ENCODE measurements around the gene CWC15. TPM values are rescaled to one million over a fixed set of nuclear protein-coding genes. Genes with fewer than 3 reads are reported as not detected.

CWC15 gene
- total and polyA plus RNA-seq, 9 of the 15 experiments (the other 6 are each of a cell fraction or from before 2014, with no cell fraction given): 47.3 to 168 (median 89.2) TPM

DNA sequence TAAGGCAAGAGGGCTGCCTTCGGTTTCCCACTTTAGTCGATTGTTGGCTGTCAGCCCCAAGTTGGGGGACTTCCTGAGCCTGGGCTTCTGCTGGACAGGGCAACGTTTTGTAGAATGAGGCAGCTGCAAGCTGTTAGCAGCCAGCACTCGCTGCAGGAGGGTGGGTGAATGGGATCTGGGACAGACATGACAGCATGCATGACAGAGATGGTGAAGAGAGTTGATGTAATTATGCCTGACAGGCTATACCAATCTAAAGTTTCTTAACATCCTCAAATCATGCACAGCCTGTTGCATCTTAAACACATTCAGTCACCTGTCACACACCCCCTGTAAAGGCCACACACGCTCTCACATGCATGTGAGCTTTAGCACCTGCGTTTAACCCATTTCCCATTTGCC lies 49.2 kb downstream of the CWC15 start:
- BruUV-seq (replicated peaks): no TSS peak
- ChIA-PET CTCF (ENCODE audit: low intra/inter-chr PET ratio) (no interaction called here), POLR2A (no interaction called here)
- intact Hi-C loops (cut with micrococcal nuclease) (no loop called here), in situ Hi-C loops (cut with MboI) (no loop called here)
- H3K4me1 ChIP-seq (replicated peaks in 1 of 2; ENCODE audit: control insufficient read depth in 2 of 2, insufficient read depth in 2 of 2, low read length in 2 of 2): no peaks in the 10 kb centered on the region; a peak in 1 of 5 replicates
- H3K9ac ChIP-seq (ENCODE audit: insufficient read depth in 1 of 2, low read depth in 2 of 2, low read length in 2 of 2): no peak overlapping the region
- no peak for DNase-seq (ENCODE audit: extremely low read depth in 1 of 4, low spot score in 3 of 4)
- peaks cover 3 to 8% of the 10 kb centered on the region in 2 experiments; a peak in 1 of 5 replicates for H3K27me3 ChIP-seq (ENCODE audit: control insufficient read depth in 2 of 2, insufficient read depth in 2 of 2, low read length in 2 of 2)
- TF ChIP-seq SMARCA4 (IDR thresholded peaks at IDR 0.05) (no peak), HMGN3 (IDR thresholded peaks at IDR 0.05; ENCODE audit: borderline replicate concordance, extremely low read depth, insufficient read length, low read depth, low read length) (no peak), FOXK2 (conservative IDR thresholded peaks at IDR 0.05 in 1 of 2, IDR thresholded peaks at IDR 0.05 in 1 of 2; ENCODE audit: low read depth in 2 of 2) (no peak)
- TF ChIP-seq, protein P1, sequence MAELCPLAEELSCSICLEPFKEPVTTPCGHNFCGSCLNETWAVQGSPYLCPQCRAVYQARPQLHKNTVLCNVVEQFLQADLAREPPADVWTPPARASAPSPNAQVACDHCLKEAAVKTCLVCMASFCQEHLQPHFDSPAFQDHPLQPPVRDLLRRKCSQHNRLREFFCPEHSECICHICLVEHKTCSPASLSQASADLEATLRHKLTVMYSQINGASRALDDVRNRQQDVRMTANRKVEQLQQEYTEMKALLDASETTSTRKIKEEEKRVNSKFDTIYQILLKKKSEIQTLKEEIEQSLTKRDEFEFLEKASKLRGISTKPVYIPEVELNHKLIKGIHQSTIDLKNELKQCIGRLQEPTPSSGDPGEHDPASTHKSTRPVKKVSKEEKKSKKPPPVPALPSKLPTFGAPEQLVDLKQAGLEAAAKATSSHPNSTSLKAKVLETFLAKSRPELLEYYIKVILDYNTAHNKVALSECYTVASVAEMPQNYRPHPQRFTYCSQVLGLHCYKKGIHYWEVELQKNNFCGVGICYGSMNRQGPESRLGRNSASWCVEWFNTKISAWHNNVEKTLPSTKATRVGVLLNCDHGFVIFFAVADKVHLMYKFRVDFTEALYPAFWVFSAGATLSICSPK (IDR thresholded peaks at IDR 0.05; ENCODE audit: borderline replicate concordance): no peak
- 0 out of 2 replicates have a peak, but pooled peaks cover 3% of the 10 kb centered on the region for H3K9me3 ChIP-seq (replicated peaks; ENCODE audit: control insufficient read depth, insufficient read depth, low read depth, low read length)
- H4K20me1 ChIP-seq (replicated peaks; ENCODE audit: control insufficient read depth, insufficient read depth, low read length): no peaks in the 10 kb centered on the region
- no peak overlapping the region for H3K4me2 ChIP-seq (ENCODE audit: insufficient read depth, low read length)
- H3K79me2 ChIP-seq (ENCODE audit: control insufficient read depth, insufficient read depth, low read length): no peaks in the 10 kb centered on the region
- whole genome bisulfite sequencing (ENCODE audit: insufficient coverage, low coverage, missing lambda C conversion rate): 10% methylated on average over 6 of the region's 6 CpGs
- no peak for ATAC-seq
- no peak for FAIRE-seq
- no peak overlapping the region for H3K27ac ChIP-seq (ENCODE audit: extremely low read depth, low read depth, low read length)
- no peak overlapping the region for H2AFZ ChIP-seq (ENCODE audit: low read depth, low read length)
- no peaks in the 10 kb centered on the region for H3K36me3 ChIP-seq (ENCODE audit: control insufficient read depth, insufficient read depth, low read length)
- no peak overlapping the region for H3K4me3 ChIP-seq
- H3K9me1 ChIP-seq (ENCODE audit: control insufficient read depth, insufficient read depth, low read length): no peaks in the 10 kb centered on the region
